H7 (cell line): Measurements from ENCODE around the gene ZNRF3. TPM values are rescaled to one million over a fixed set of nuclear protein-coding genes. Genes with fewer than 3 reads are reported as not detected.

Experiments
- DNase-seq: peaks from one replicate; pipeline ENCODE4 v3.0.0; 2012
- H3K27me3 ChIP-seq: 2 replicates; pipeline ENCODE4 v1.6.0; 2011; ENCODE audit warnings: mild to moderate bottlenecking, low read length; ENCODE audit not compliant: control insufficient read depth, insufficient read depth
- H3K36me3 ChIP-seq: replicated peaks from 2 replicates; pipeline ENCODE4 v1.5.1; 2011; ENCODE audit warnings: low read length; ENCODE audit not compliant: control insufficient read depth, insufficient read depth
- H3K4me3 ChIP-seq: 2 replicates; pipeline ENCODE4 v1.5.1; 2011; ENCODE audit warnings: low read depth, mild to moderate bottlenecking, control low read depth, low read length, moderate library complexity; ENCODE audit not compliant: insufficient read depth
- total RNA-seq: library from RNA; depleted of rRNA; stranded (reverse); fragments of >200 nt; shearing (Covaris generic); gene quantifications from 2 replicates; pipeline ENCODE4 v1.2.3, GENCODE V29; 2014

Gene ZNRF3
- total RNA-seq, 1 experiment from 2014 or later = 22.1 TPM

- H3K27me3 ChIP-seq = peaks cover 40% of the 10 kb centered on the region
- H3K36me3 ChIP-seq = no peaks in the 10 kb centered on the region
- DNase-seq = no peak
- no peak overlapping the region for H3K4me3 ChIP-seq
Observed at GRCh38 chr22:29070490-29070889, 187.1 kb downstream of the ZNRF3 start.

- peak; percentile 88 for DNase-seq
- H3K36me3 ChIP-seq = no peaks in the 10 kb centered on the region
- H3K4me3 ChIP-seq = peak overlapping the region; percentile 32
- H3K27me3 ChIP-seq = peaks cover 40% of the 10 kb centered on the region
Observed at GRCh38 chr22:29071261-29072045, 188.1 kb downstream of the ZNRF3 start.

- Histone ChIP-seq H3K36me3 (no peaks in the 10 kb centered on the region), H3K4me3 (no peak overlapping the region), H3K27me3 (peaks cover 40% of the 10 kb centered on the region)
- peak; percentile 99 for DNase-seq
Observed at GRCh38 chr22:29072193-29072978, 189.0 kb downstream of the ZNRF3 start.

DNA sequence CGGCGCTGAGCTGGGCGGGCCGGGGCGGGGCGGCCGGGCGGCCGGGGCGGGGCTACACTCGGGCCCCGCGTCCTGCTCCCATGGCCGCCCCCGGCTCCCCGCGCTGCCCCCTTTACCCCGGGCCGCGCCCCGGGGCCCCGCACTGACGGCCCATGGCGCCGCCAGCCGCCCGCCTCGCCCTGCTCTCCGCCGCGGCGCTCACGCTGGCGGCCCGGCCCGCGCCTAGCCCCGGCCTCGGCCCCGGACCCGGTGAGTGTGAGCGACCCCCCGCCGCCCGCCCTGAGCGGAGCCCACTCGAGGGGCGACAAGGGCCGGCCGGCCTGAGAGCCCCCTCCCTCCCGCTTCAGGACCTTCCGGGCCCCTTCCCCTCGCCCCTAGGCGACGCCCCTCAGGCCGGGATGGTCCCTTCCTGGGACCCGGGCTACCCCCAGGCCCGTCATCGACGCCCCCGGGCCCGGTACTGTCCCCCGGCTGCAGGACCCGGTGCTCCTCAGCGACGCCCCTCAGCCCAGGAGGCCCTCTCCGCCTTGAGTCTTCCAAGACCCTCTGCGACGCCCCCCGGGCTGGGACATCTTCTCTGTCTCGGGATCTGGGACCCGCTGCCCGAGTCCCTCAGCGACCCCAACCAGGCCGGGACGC lies 189.7 kb downstream of the ZNRF3 start, which contains the start of gene KREMEN1:
TSS of gene KREMEN1 (plus strand) at position 57 of the 639 bp plus-strand sequence. CDS start at position 153, 96 bp downstream.
- H3K27me3 ChIP-seq = peaks cover 40% of the 10 kb centered on the region

DNA sequence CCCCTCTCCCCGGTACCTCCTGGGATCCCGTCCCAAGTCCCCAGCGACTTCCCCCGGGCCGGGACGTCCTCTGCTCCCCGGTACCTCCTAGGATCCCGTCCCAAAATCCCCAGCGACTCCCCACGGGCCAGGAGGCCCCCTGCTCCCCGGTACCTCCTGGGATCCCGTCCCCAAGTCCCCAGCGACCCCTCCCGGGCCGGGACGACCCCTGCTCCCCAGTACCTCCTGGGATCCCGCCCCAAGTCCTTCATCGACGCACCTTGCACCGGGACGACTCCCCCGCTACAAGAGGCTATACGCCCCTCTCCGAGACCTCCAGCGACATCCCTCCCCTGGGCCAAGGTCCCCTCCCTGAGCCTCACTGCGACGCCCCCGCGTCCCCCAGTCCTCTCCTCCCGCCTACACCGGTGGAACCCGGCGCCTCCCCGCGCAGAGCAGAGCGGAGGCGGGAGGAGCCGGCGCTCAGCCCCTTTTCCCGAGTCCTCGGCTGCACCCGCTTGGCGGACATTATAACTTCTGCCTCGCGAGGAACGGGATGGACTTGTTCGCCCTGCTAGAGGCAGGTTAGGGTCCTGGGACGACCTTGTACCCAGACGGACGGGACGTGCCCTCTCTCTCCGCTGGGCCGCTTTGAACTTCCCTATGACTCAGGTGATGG lies 190.4 kb downstream of the ZNRF3 start:
- H3K4me3 ChIP-seq = peak overlapping the region; percentile 60
- H3K36me3 ChIP-seq = no peaks in the 10 kb centered on the region
- peaks cover 40% of the 10 kb centered on the region for H3K27me3 ChIP-seq
- peak; percentile 77 for DNase-seq

More for the DNA sequence above, 189.7 kb downstream of the ZNRF3 start, which contains the start of gene KREMEN1:
- Histone ChIP-seq H3K4me3 (peak within 1 kb of the TSS; percentile 60), H3K36me3 (no peaks in the 10 kb centered on the region)
- DNase-seq = no peak

DNA sequence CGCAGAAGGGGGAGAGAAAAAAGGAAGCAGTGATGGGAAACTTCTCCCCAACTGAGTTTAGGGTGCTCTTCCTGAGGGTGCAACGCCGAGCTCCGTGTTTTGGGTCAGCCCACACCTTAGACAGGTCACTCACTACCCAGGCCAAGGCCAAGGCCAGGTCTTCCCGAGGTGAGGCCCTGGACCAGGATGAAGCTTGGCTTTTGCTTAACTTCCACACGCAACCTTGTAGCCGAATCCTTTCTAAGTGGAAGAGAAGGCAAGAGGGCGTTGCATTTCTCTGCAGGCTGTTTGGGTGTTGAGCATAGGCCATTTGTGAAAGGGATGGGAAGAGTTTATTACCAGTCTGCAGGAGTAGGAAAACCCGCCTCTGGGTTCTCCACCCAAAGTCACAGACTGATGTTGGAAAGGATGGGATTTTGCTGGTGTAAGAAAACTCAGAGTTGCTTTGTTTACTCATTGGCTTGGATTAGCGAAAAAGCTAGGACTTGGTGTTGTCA lies 191.0 kb downstream of the ZNRF3 start:
- Histone ChIP-seq H3K27me3 (peaks cover 40% of the 10 kb centered on the region), H3K4me3 (peak overlapping the region; percentile 60), H3K36me3 (no peaks in the 10 kb centered on the region)
- DNase-seq = no peak

- Histone ChIP-seq H3K27me3 (peaks cover 14% of the 10 kb centered on the region), H3K36me3 (no peaks in the 10 kb centered on the region), H3K4me3 (no peak overlapping the region)
- DNase-seq = no peak
Observed at GRCh38 chr22:29078036-29078868, 194.9 kb downstream of the ZNRF3 start.

GRCh38 chr22:29078869-29079207 lies 195.5 kb downstream of the ZNRF3 start:
- DNase-seq = no peak
- H3K4me3 ChIP-seq = no peak overlapping the region
- H3K36me3 ChIP-seq = no peaks in the 10 kb centered on the region
- H3K27me3 ChIP-seq = peaks cover 8% of the 10 kb centered on the region

DNA sequence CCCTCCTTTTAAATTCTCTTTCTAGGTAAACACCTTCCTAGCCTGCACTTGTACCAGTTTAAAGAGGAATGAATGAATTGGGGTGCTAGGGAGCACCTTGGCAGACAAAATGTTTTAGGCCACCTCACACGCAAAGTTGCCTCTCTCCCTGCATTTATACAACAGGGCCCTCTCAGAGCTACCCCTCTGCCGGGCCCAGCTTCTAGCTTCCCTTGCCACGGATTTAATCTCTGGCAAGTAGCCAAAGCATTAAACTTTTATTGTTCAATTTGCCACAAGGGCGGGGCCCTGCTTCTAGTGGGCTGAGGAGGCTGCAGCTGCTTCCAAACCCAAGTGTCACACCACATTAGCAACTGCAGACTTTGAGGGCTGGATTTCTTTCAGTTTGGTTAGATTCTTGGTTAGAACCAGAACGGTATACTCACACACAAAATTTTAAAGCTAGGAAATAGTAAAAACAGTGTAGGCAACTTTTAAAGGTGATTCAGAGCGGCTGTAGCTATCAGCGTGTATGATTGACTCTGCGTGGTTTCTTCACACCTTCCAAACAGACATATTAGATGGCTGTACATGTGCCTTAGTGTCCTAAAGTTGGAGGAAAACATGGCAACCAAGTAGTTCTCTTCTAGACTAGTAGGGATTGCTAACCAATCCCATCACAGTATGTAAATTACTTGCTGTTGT lies 196.0 kb downstream of the ZNRF3 start:
- Histone ChIP-seq H3K36me3 (no peaks in the 10 kb centered on the region), H3K27me3 (peaks cover 3% of the 10 kb centered on the region; the same call in 1 of the 2 replicates), H3K4me3 (no peak overlapping the region)
- DNase-seq = no peak

DNA sequence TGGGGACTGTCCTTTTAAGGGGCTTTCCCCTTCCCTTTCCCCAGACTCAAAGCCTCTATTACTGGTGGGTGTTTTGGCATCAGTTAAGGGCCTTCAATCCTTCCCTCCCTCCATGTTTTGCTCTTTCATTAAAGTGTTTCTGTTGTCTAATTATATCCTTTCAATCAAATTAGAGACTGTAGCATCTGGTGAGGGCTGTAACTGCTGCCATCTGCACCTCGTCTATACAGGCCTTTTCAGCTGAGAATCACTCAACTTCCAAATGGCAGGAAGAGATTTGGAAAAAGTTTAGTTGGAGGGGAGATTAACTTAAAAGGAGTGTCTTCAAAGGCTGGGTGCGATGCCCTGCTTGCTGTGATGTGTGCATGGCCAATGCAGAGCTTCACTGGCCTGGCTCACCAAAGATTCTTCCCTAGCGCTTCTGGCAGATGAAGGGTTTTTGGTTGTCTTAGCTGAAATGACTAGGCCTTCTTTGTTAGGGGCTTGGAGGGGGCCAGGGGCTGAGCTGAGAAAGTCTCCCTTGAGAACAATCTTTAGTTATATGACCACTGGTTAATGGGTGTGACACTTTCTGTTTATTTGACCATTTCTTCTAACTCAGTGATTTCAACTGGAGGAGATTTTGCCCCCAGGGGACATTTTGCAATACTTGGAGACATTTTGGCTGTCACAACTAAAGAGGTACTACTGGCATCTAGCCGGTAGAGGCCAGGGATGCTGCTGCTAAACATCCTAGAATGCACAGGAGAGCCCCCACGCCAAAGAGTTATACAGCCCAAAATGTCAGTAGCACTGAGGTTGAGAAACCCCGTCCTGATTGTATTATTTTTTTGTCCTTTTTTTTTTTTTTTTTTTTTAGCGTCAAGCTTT lies 197.0 kb downstream of the ZNRF3 start:
- Histone ChIP-seq H3K36me3 (no peaks in the 10 kb centered on the region), H3K27me3 (no peaks in the 10 kb centered on the region), H3K4me3 (no peak overlapping the region)
- no peak for DNase-seq

DNA sequence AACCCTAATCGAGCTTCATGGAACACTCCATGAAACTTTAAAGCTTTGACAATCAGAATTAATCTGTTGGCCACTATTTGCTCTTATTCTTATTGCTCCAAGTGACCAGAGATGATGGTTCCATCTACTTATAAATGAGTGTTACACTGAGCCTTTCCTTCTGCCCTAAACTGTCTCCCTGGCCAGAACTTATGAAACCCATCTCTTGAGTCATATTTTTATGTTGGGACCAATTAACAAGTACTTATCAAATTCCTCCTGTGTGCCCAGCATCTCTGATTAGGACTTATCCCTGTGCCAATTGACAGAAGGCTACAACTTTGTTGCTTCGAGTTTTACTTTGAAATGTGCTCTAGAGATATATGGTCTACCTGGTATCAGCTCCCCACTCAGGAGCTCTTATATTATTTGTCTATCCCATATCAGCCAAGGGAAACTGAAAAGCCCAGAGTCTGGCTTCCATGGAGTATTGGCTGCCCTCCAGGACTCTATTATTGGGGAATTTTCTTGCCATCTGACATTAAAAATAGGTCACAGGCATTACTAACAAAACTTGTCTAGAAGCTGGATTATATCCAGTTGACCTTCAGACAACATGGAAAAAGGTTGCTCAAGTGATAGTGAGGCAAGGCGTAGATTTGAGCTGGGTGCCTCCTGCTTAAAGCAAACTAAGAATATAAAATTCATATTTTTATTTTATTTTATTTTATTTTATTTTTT lies 198.3 kb downstream of the ZNRF3 start:
- H3K36me3 ChIP-seq = no peaks in the 10 kb centered on the region
- no peaks in the 10 kb centered on the region for H3K27me3 ChIP-seq
- no peak overlapping the region for H3K4me3 ChIP-seq
- DNase-seq = no peak
